WERI-Rb-1 (cell line): ENCODE data around the gene BLZF1.
A peak's percentile ranks its signal among the peaks of the same experiment; 100 is the strongest.

Source experiments
- DNase-seq: peaks from one replicate; pipeline ENCODE4 v3.0.0-alpha.2; 2020
- H3K27ac ChIP-seq: fragments of 250-450 bp; sonication (Bioruptor Pico); 2 replicates; pipeline ENCODE4 v1.5.1; 2020; ENCODE audit warnings: mild to moderate bottlenecking, moderate library complexity
- H3K27me3 ChIP-seq: fragments of 250-450 bp; sonication (Bioruptor Pico); 2 replicates; pipeline ENCODE4 v1.5.1; 2021; ENCODE audit warnings: mild to moderate bottlenecking, low read depth, moderate library complexity; ENCODE audit not compliant: insufficient read depth, severe bottlenecking
- H3K36me3 ChIP-seq: fragments of 250-450 bp; sonication (Bioruptor Pico); 2 replicates; pipeline ENCODE4 v1.5.1; 2020; ENCODE audit warnings: mild to moderate bottlenecking, moderate library complexity
- H3K4me3 ChIP-seq: 2 replicates; pipeline ENCODE4 v1.5.1; 2011; ENCODE audit warnings: low read depth, mild to moderate bottlenecking, control low read depth, low read length
- H3K9me3 ChIP-seq: fragments of 250-450 bp; sonication (Bioruptor Pico); 2 replicates; pipeline ENCODE4 v1.5.1; 2021; ENCODE audit warnings: mild to moderate bottlenecking, moderate library complexity; ENCODE audit not compliant: severe bottlenecking
- CTCF ChIP-seq: IDR thresholded peaks from 2 replicates; pipeline ENCODE4 v1.5.1; 2011; ENCODE audit warnings: low read depth, mild to moderate bottlenecking, control low read depth, inconsistent platforms, low read length

BLZF1 gene

GRCh38 chr1:169421309-169421708 is 53.3 kb downstream of the BLZF1 start:
- Histone ChIP-seq H3K9me3 (no peaks in the 10 kb centered on the region), H3K27ac (no peak overlapping the region), H3K36me3 (no peaks in the 10 kb centered on the region), H3K4me3 (no peak overlapping the region), H3K27me3 (no peaks in the 10 kb centered on the region)
- DNase-seq: no peak
- TF ChIP-seq CTCF: no peak

DNA sequence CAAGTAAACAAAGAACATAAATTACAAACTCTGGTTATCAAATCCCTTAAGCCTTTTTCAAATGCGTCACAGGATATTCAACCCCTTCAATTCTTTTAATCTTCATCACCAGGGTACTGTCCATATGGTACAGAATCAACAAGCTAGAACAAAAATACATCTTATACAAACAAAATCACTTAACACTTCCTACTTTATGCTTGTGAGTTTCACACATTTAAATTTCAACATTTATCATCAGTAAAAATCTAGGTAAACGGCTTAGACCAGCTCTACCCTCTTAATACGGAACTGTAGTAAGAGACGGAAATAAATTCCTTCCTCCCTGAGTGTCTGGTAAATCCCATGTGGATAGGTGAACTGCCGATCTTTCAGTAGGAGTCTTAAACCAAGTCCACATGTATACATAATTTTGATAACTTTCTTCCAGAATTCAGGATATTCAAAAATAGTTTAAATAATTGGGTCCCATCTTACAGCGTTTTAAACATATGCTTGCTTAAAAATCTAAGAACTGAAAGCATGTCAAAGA is 58.2 kb downstream of the BLZF1 start:
- no peak for DNase-seq
- Histone ChIP-seq H3K27ac (peak overlapping the region; percentile 45), H3K4me3 (peak overlapping the region; percentile 63), H3K9me3 (no peaks in the 10 kb centered on the region), H3K36me3 (no peaks in the 10 kb centered on the region), H3K27me3 (no peaks in the 10 kb centered on the region)
- no peak for TF ChIP-seq CTCF

- Histone ChIP-seq H3K27me3 (no peaks in the 10 kb centered on the region), H3K36me3 (no peaks in the 10 kb centered on the region), H3K27ac (peak within 1 kb of the TSS; percentile 45), H3K9me3 (no peaks in the 10 kb centered on the region), H3K4me3 (peak within 1 kb of the TSS; percentile 63)
- DNase-seq: peak; percentile 87
- TF ChIP-seq CTCF: no peak
These were observed 59.2 kb downstream of the BLZF1 start, which contains the start of gene CCDC181 for GRCh38 chr1:169427081-169427641. Gene CCDC181 (minus strand): TSS chr1:169427474. CDS start chr1:169424927, 2,547 bp downstream.
